Activated T-helper 1 cell treated with anti-CD3 and anti-CD28 coated beads, Interleukin-12 subunit alpha, Interleukin-12 subunit beta, Interleukin-2, Interleukin-4 antibody, amounts not matched to agents 30 ng/mL and 10 ng/mL and 1 ng/mL, durations not matched to agents 14 hours and 24 hours and 36 hours (primary cell): ENCODE measurements around the gene PDK1. TPM values are rescaled to one million over a fixed set of nuclear protein-coding genes. Genes with fewer than 3 reads are reported as not detected.
"Not testable (repeated sequence)": the region's sequence is repeated elsewhere in the genome, so short reads cannot be mapped to it uniquely, and the experiment has no call there.

Source experiments
- DNase-seq: peaks from one replicate; pipeline ENCODE4 v3.0.0; 2021; ENCODE audit warnings: low spot score
- H3K27ac Mint-ChIP-seq: one replicate; pipeline ENCODE4 v1.8.0; 2021; ENCODE audit warnings: mild to moderate bottlenecking, mixed read lengths
- H3K27me3 Mint-ChIP-seq: one replicate; pipeline ENCODE4 v1.8.0; 2022; ENCODE audit warnings: mild to moderate bottlenecking, moderate library complexity, mixed read lengths; ENCODE audit not compliant: insufficient read depth
- H3K36me3 Mint-ChIP-seq: one replicate; pipeline ENCODE4 v1.8.0; 2021; ENCODE audit warnings: low read depth, mixed read lengths
- H3K4me1 Mint-ChIP-seq: one replicate; pipeline ENCODE4 v1.8.0; 2021; ENCODE audit warnings: low read depth, mixed read lengths
- H3K4me3 Mint-ChIP-seq: one replicate; pipeline ENCODE4 v1.8.0; 2021; ENCODE audit warnings: mild to moderate bottlenecking, moderate library complexity, mixed read lengths
- H3K9me3 Mint-ChIP-seq: one replicate; pipeline ENCODE4 v1.8.0; 2021; ENCODE audit warnings: mixed read lengths
- intact Hi-C: fragments of 100-400 bp; cut with micrococcal nuclease; formaldehyde crosslinking; loops from one replicate; pipeline ENCODE4 v1.15.1; 2024
- total RNA-seq: library from RNA; stranded (reverse); gene quantifications from 2 replicates; pipeline ENCODE4 v1.2.3, GENCODE V29; 2022

PDK1 gene
- total RNA-seq, 1 donor from 2014 or later = 27.6 TPM

- Mint-ChIP-seq H3K27me3 (no peaks in the 10 kb centered on the region), H3K9me3 (peaks cover 60% of the 10 kb centered on the region), H3K4me1 (no peaks in the 10 kb centered on the region), H3K4me3 (no peak overlapping the region), H3K27ac (no peak overlapping the region), H3K36me3 (peaks cover 39% of the 10 kb centered on the region)
- no peak for DNase-seq
- intact Hi-C loops = no loop called here
Observed at GRCh38 chr2:172535119-172535518, 20.8 kb upstream of the PDK1 start.

GRCh38 chr2:172537851-172538250, 18.0 kb upstream of the PDK1 start:
- H3K4me1 Mint-ChIP-seq, DNase-seq, H3K4me3 Mint-ChIP-seq, H3K27ac Mint-ChIP-seq, H3K27me3 Mint-ChIP-seq, intact Hi-C loops: not testable (repeated sequence)
- Mint-ChIP-seq H3K36me3 (peaks cover 24% of the 10 kb centered on the region), H3K9me3 (peaks cover 55% of the 10 kb centered on the region)

- Mint-ChIP-seq H3K4me3 (no peak overlapping the region), H3K27me3 (no peaks in the 10 kb centered on the region), H3K36me3 (peaks cover 24% of the 10 kb centered on the region), H3K9me3 (peaks cover 49% of the 10 kb centered on the region), H3K27ac (no peak overlapping the region), H3K4me1 (no peaks in the 10 kb centered on the region)
- no peak for DNase-seq
- intact Hi-C loops = no loop called here
Observed at GRCh38 chr2:172539767-172540166, 16.1 kb upstream of the PDK1 start.

- Mint-ChIP-seq H3K4me1 (no peaks in the 10 kb centered on the region), H3K27me3 (no peaks in the 10 kb centered on the region), H3K9me3 (peaks cover 46% of the 10 kb centered on the region), H3K36me3 (peaks cover 22% of the 10 kb centered on the region), H3K27ac (no peak overlapping the region), H3K4me3 (no peak overlapping the region)
- no peak for DNase-seq
- intact Hi-C loops = no loop called here
Observed at GRCh38 chr2:172540421-172540820, 15.5 kb upstream of the PDK1 start.

GRCh38 chr2:172545408-172546075, 10.3 kb upstream of the PDK1 start:
- Mint-ChIP-seq H3K4me3 (no peak overlapping the region), H3K27me3 (peaks cover 3% of the 10 kb centered on the region), H3K27ac (no peak overlapping the region), H3K9me3 (peaks cover 30% of the 10 kb centered on the region), H3K4me1 (peaks cover 13% of the 10 kb centered on the region), H3K36me3 (peaks cover 27% of the 10 kb centered on the region)
- intact Hi-C loops = no loop called here
- DNase-seq = no peak

GRCh38 chr2:172549131-172549530, 6.8 kb upstream of the PDK1 start:
- Mint-ChIP-seq H3K4me3 (no peak overlapping the region), H3K4me1 (peaks cover 39% of the 10 kb centered on the region), H3K9me3 (peaks cover 13% of the 10 kb centered on the region), H3K36me3 (peaks cover 35% of the 10 kb centered on the region), H3K27me3 (peaks cover 3% of the 10 kb centered on the region), H3K27ac (no peak overlapping the region)
- no peak for DNase-seq
- intact Hi-C loops = no loop called here

- intact Hi-C loops = loop anchor here (5.0 to 10.0 kb wide), 3 partner anchors 53 to 655 kb away; partner anchors contain the start of genes MAP3K20 and SLC25A12
- H3K27ac Mint-ChIP-seq, H3K4me3 Mint-ChIP-seq, H3K27me3 Mint-ChIP-seq, DNase-seq: not testable (repeated sequence)
- Mint-ChIP-seq H3K9me3 (peaks cover 13% of the 10 kb centered on the region), H3K4me1 (peaks cover 46% of the 10 kb centered on the region), H3K36me3 (peaks cover 34% of the 10 kb centered on the region)
Observed at GRCh38 chr2:172549802-172550201, 6.1 kb upstream of the PDK1 start.

GRCh38 chr2:172550419-172550818, 5.5 kb upstream of the PDK1 start:
- H3K27me3 Mint-ChIP-seq = peaks cover 3% of the 10 kb centered on the region
- intact Hi-C loops = loop anchor here (5.0 to 10.0 kb wide), 3 partner anchors 53 to 656 kb away; partner anchors contain the start of genes MAP3K20 and SLC25A12
- DNase-seq = no peak
- no peak overlapping the region for H3K27ac Mint-ChIP-seq
- peaks cover 52% of the 10 kb centered on the region for H3K4me1 Mint-ChIP-seq
- peaks cover 34% of the 10 kb centered on the region for H3K36me3 Mint-ChIP-seq
- peaks cover 9% of the 10 kb centered on the region for H3K9me3 Mint-ChIP-seq
- no peak overlapping the region for H3K4me3 Mint-ChIP-seq

- peaks cover 52% of the 10 kb centered on the region for H3K4me1 Mint-ChIP-seq
- H3K4me3 Mint-ChIP-seq = no peak overlapping the region
- intact Hi-C loops = loop anchor here (5.0 to 10.0 kb wide), 3 partner anchors 54 to 656 kb away; partner anchors contain the start of genes MAP3K20 and SLC25A12
- H3K27ac Mint-ChIP-seq = no peak overlapping the region
- peaks cover 9% of the 10 kb centered on the region for H3K9me3 Mint-ChIP-seq
- no peak for DNase-seq
- H3K27me3 Mint-ChIP-seq = peaks cover 2% of the 10 kb centered on the region
- peaks cover 32% of the 10 kb centered on the region for H3K36me3 Mint-ChIP-seq
Observed at GRCh38 chr2:172551271-172551670, 4.6 kb upstream of the PDK1 start.

- no peak overlapping the region for H3K27ac Mint-ChIP-seq
- no peak overlapping the region for H3K4me3 Mint-ChIP-seq
- H3K4me1 Mint-ChIP-seq = peaks cover 63% of the 10 kb centered on the region
- H3K36me3 Mint-ChIP-seq = peaks cover 30% of the 10 kb centered on the region
- DNase-seq = no peak
- H3K27me3 Mint-ChIP-seq = peaks cover 1% of the 10 kb centered on the region
- peaks cover 7% of the 10 kb centered on the region for H3K9me3 Mint-ChIP-seq
- intact Hi-C loops = loop anchor here (5.0 to 10.0 kb wide), 3 partner anchors 55 to 658 kb away; partner anchors contain the start of genes MAP3K20 and SLC25A12
Observed at GRCh38 chr2:172552547-172553291, 3.2 kb upstream of the PDK1 start.

GRCh38 chr2:172554352-172555271, 1.3 kb upstream of the PDK1 start:
- H3K27ac Mint-ChIP-seq = peak overlapping the region; percentile 44
- peaks cover 1% of the 10 kb centered on the region for H3K27me3 Mint-ChIP-seq
- peaks cover 25% of the 10 kb centered on the region for H3K36me3 Mint-ChIP-seq
- no peak for DNase-seq
- H3K4me1 Mint-ChIP-seq = peaks cover 74% of the 10 kb centered on the region
- peak overlapping the region; percentile 73 for H3K4me3 Mint-ChIP-seq
- intact Hi-C loops = loop anchor here (1.0 to 10.0 kb wide), 11 partner anchors 32 to 1624 kb away; partner anchors contain the start of genes CDCA7, DCAF17, ITGA6 and MAP3K20
- H3K9me3 Mint-ChIP-seq = no peaks in the 10 kb centered on the region

- no peak for DNase-seq
- Mint-ChIP-seq H3K9me3 (no peaks in the 10 kb centered on the region), H3K36me3 (peaks cover 25% of the 10 kb centered on the region), H3K27me3 (peaks cover 1% of the 10 kb centered on the region), H3K4me3 (peak overlapping the region; percentile 97), H3K4me1 (peaks cover 68% of the 10 kb centered on the region), H3K27ac (peak overlapping the region; percentile 98)
- intact Hi-C loops = loop anchor here (1.0 to 10.0 kb wide), 10 partner anchors 31 to 1625 kb away; partner anchors contain the start of genes CDCA7, DCAF17, ITGA6 and MAP3K20
Observed at GRCh38 chr2:172555272-172555521, 693 bp upstream of the PDK1 start.
